HL-60 (cell line): Measurements from ENCODE around the gene CHTF8.

Experiments used
- GABPA ChIP-seq: IDR thresholded peaks from 2 replicates; pipeline ENCODE4 v1.6.1; 2012; ENCODE audit warnings: low read depth
- POLR2AphosphoS5 ChIP-seq: IDR thresholded peaks from 2 replicates; pipeline ENCODE4 v1.6.1; 2012; ENCODE audit warnings: low read depth
- SPI1 ChIP-seq: IDR thresholded peaks from 2 replicates; pipeline ENCODE4 v1.6.1; 2012; ENCODE audit warnings: low read depth, mild to moderate bottlenecking, borderline replicate concordance
- TF ChIP-seq, protein P1 (sequence below): IDR thresholded peaks from one replicate; pipeline ENCODE4 v1.5.1; 2011; ENCODE audit warnings: low read length, control low read depth, inconsistent platforms; ENCODE audit not compliant: insufficient read depth
- TF ChIP-seq, protein P2 (sequence below): IDR thresholded peaks from 2 replicates; pipeline ENCODE4 v1.6.1; 2012; ENCODE audit warnings: low read depth; ENCODE audit not compliant: insufficient replicate concordance

GRCh38 chr16:69141014-69141413 is 8.6 kb upstream of the CHTF8 start:
- TF ChIP-seq, protein P1, sequence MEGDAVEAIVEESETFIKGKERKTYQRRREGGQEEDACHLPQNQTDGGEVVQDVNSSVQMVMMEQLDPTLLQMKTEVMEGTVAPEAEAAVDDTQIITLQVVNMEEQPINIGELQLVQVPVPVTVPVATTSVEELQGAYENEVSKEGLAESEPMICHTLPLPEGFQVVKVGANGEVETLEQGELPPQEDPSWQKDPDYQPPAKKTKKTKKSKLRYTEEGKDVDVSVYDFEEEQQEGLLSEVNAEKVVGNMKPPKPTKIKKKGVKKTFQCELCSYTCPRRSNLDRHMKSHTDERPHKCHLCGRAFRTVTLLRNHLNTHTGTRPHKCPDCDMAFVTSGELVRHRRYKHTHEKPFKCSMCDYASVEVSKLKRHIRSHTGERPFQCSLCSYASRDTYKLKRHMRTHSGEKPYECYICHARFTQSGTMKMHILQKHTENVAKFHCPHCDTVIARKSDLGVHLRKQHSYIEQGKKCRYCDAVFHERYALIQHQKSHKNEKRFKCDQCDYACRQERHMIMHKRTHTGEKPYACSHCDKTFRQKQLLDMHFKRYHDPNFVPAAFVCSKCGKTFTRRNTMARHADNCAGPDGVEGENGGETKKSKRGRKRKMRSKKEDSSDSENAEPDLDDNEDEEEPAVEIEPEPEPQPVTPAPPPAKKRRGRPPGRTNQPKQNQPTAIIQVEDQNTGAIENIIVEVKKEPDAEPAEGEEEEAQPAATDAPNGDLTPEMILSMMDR, result no peak
- TF ChIP-seq, protein P2, sequence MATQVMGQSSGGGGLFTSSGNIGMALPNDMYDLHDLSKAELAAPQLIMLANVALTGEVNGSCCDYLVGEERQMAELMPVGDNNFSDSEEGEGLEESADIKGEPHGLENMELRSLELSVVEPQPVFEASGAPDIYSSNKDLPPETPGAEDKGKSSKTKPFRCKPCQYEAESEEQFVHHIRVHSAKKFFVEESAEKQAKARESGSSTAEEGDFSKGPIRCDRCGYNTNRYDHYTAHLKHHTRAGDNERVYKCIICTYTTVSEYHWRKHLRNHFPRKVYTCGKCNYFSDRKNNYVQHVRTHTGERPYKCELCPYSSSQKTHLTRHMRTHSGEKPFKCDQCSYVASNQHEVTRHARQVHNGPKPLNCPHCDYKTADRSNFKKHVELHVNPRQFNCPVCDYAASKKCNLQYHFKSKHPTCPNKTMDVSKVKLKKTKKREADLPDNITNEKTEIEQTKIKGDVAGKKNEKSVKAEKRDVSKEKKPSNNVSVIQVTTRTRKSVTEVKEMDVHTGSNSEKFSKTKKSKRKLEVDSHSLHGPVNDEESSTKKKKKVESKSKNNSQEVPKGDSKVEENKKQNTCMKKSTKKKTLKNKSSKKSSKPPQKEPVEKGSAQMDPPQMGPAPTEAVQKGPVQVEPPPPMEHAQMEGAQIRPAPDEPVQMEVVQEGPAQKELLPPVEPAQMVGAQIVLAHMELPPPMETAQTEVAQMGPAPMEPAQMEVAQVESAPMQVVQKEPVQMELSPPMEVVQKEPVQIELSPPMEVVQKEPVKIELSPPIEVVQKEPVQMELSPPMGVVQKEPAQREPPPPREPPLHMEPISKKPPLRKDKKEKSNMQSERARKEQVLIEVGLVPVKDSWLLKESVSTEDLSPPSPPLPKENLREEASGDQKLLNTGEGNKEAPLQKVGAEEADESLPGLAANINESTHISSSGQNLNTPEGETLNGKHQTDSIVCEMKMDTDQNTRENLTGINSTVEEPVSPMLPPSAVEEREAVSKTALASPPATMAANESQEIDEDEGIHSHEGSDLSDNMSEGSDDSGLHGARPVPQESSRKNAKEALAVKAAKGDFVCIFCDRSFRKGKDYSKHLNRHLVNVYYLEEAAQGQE, result no peak
- TF ChIP-seq POLR2AphosphoS5 (no peak), SPI1 (no peak), GABPA (no peak)
